Heart right ventricle (tissue), 16 donors: ENCODE data around the gene HSPA1L. TPM values are rescaled to one million over a fixed set of nuclear protein-coding genes. Genes with fewer than 3 reads are reported as not detected.
"Not testable (repeated sequence)": the region's sequence is repeated elsewhere in the genome, so short reads cannot be mapped to it uniquely, and the experiment has no call there.

Source experiments
- ATAC-seq, 8 donors: fragments of 200-7000 bp; cut with Tn5 transposase; one replicate each; pipeline ENCODE4 v1.9.1; 2020; ENCODE audit warnings: mild to moderate bottlenecking in 8 of 8, moderate library complexity in 8 of 8, moderate number of reproducible peaks in 1 of 8
- DNase-seq, 2 donors: peaks; one replicate each; pipeline ENCODE4 v3.0.0-alpha.2; 2020
- H3K27ac ChIP-seq, 10 donors: fragments of 200-600 bp; sonication (generic) in 2 of 10; one replicate each; pipeline versions ENCODE4 v1.5.0 to v1.8.0; 2020 to 2022; ENCODE audit warnings: mild to moderate bottlenecking in 3 of 10
- H3K27me3 ChIP-seq, 7 donors: fragments of 200-600 bp; one replicate each; pipeline ENCODE4 v1.8.0; 2021 to 2022; ENCODE audit warnings: mild to moderate bottlenecking in 2 of 7
- H3K36me3 ChIP-seq, 9 donors: fragments of 200-600 bp; sonication (generic) in 1 of 9; one replicate each; pipeline versions ENCODE4 v1.5.0 to v1.8.0; 2020 to 2022; ENCODE audit warnings: mild to moderate bottlenecking in 2 of 9
- H3K4me1 ChIP-seq, 9 donors: fragments of 200-600 bp; sonication (generic) in 1 of 9; one replicate each; pipeline versions ENCODE4 v1.5.0 to v1.8.0; 2020 to 2022; ENCODE audit warnings: mild to moderate bottlenecking in 4 of 9
- H3K4me3 ChIP-seq, 10 donors: fragments of 200-600 bp; sonication (generic) in 2 of 10; one replicate each; pipeline versions ENCODE4 v1.5.0 to v1.8.0; 2020 to 2022; ENCODE audit warnings: mild to moderate bottlenecking in 7 of 10, moderate library complexity in 2 of 10
- H3K9me3 ChIP-seq, 11 donors: fragments of 200-600 bp in 10 of 11; sonication (generic) in 2 of 11; one replicate each; pipeline versions ENCODE4 v1.5.0 to v1.8.0; 2013 to 2022; ENCODE audit warnings: mild to moderate bottlenecking in 2 of 11, control low read depth in 1 of 11, moderate library complexity in 1 of 11
- CTCF ChIP-seq, 9 donors: fragments of 200-600 bp; sonication (generic) in 2 of 9; IDR thresholded peaks; one replicate each; pipeline versions ENCODE4 v1.5.0 to v1.8.0; 2021 to 2022; ENCODE audit warnings: antibody characterized with exemption in 9 of 9, mild to moderate bottlenecking in 5 of 9, moderate library complexity in 1 of 9
- WGBS, 2 donors: extraction: QIAGEN DNeasy Blood & Tissue Kit; methylation state at CpG; one replicate each; pipeline ENCODE4 v1.1.7; 2013; ENCODE audit warnings: inconsistent platforms in 1 of 2; 5-methylcytosine and 5-hydroxymethylcytosine counted together
- intact Hi-C, 10 donors: fragments of 100-400 bp; cut with DNase I; formaldehyde crosslinking; loops; one replicate each; pipeline versions ENCODE4 v1.11.1 to v1.14.2; 2022
- polyA plus RNA-seq, 2 donors: library from polyadenylated mRNA; stranded (reverse); fragments of 200-250 nt; gene quantifications; one replicate each; pipeline ENCODE4 v1.2.3, GENCODE V29; 2013
- total RNA-seq, 10 donors: library from RNA; stranded (reverse); fragmentation: NEBNext Ultra II Directional in 3 of 10; extraction: Animal tissue kit (Norgen Biotek cat#: 25700) in 3 of 10; gene quantifications; one replicate each; pipeline versions ENCODE4 v1.2.1 to v1.2.4, GENCODE V29; 2021 to 2023
- donor health status: Arrhythmogenic right ventricular cardiomyopathy.
- donor health status: ischemic (EF 13 %, LVEDD 7.1; RV severe dilation, severe dysfunction).
- donor health status: healthy with polysubstance abuse.
- donor health status: DM: no; HTN: yes; CAD: no.
- donor health status: DM: no; HTN: no; CAD: no.
- donor health status: ischemic (EF 25% LVEDD 6.9; RV normal size, moderate dysfunction).
- donor health status: ischemic (EF 25% LVEDD 5.7; RV mildly dilated, moderate dysfunction).
- donor health status: healthy.
- donor health status: DM: yes; HTN: yes; CAD: no.
- donor health status: Ischemic cardiomyopathy.
- donor health status: ischemic (EF 35%, LVEDD 5.7; RV mildly dilated, moderate dysfunction).
- donor health status: nonischemic (EF 11% LVEDD 7.7; RV severe dilation, severe dysfunction).
- donor health status: DM: yes; HTN: yes; CAD: no.
- donor health status: PGD.
- donor health status: ischemic (EF 29% LVEDD 5.4; RV normal size, mild dysfunction).
- donor health status: nonischemic (EF 23%, LVEDD 6.1; RV moderate dilation, normal function).

Gene HSPA1L
- total and polyA plus RNA-seq, 12 donors, result 0.80 to 2.9 (median 1.8) TPM

- intact Hi-C loops, result no loop called here
- WGBS, 2 donors, result 96 to 98% methylated on average over 8 of the region's 8 CpGs
Measured at GRCh38 chr6:31858707-31859106, 43.6 kb upstream of the HSPA1L start.

GRCh38 chr6:31857774-31858173, 42.7 kb upstream of the HSPA1L start:
- DNase-seq, H3K4me3 ChIP-seq, H3K9me3 ChIP-seq, H3K27ac ChIP-seq, ATAC-seq, H3K27me3 ChIP-seq, intact Hi-C loops: not testable (repeated sequence)
- peaks cover 4 to 14% (median 11%) of the 10 kb centered on the region in 9 donors for H3K4me1 ChIP-seq
- H3K36me3 ChIP-seq, result peaks cover 0 to 50% (median 21%) of the 10 kb centered on the region in 9 donors
- 95% methylated on average over 8 of the region's 8 CpGs for WGBS, 2 donors

More at GRCh38 chr6:31858707-31859106, 43.6 kb upstream of the HSPA1L start:
- TF ChIP-seq CTCF (IDR thresholded peaks at IDR 0.05), result no peak
- H3K9me3 ChIP-seq, result no peaks in the 10 kb centered on the region
- H3K27me3 ChIP-seq, result no peaks in the 10 kb centered on the region
- peaks cover 8 to 21% (median 12%) of the 10 kb centered on the region in 9 donors for H3K4me1 ChIP-seq
- H3K4me3 ChIP-seq, result no peak overlapping the region
- H3K36me3 ChIP-seq, result peaks cover 0 to 50% (median 21%) of the 10 kb centered on the region in 9 donors
- ATAC-seq (no peak), DNase-seq (no peak)
- no peak overlapping the region for H3K27ac ChIP-seq

GRCh38 chr6:31851980-31852718, 37.1 kb upstream of the HSPA1L start:
- H3K27me3 ChIP-seq, H3K27ac ChIP-seq, DNase-seq, H3K4me1 ChIP-seq, intact Hi-C loops, H3K36me3 ChIP-seq, H3K4me3 ChIP-seq, H3K9me3 ChIP-seq: not testable (repeated sequence)
- 88 to 89% methylated on average over 35 of the region's 35 CpGs for WGBS, 2 donors
- peak in 1 of 8 donors; percentile 14 for ATAC-seq

GRCh38 chr6:31851485-31851832, 36.4 kb upstream of the HSPA1L start:
- H3K4me3 ChIP-seq, result no peak overlapping the region
- WGBS, 2 donors, result 78 to 84% methylated on average over 2 of the region's 2 CpGs
- no peak overlapping the region for H3K27ac ChIP-seq
- no peaks in the 10 kb centered on the region for H3K27me3 ChIP-seq
- no peaks in the 10 kb centered on the region for H3K4me1 ChIP-seq
- peaks cover 0 to under 1% (median 0%) of the 10 kb centered on the region in 9 donors for H3K36me3 ChIP-seq
- no peak for DNase-seq
- no peak for ATAC-seq
- intact Hi-C loops, result no loop called here
- no peaks in the 10 kb centered on the region for H3K9me3 ChIP-seq
- TF ChIP-seq CTCF (IDR thresholded peaks at IDR 0.05), result no peak

- Histone ChIP-seq H3K9me3 (no peaks in the 10 kb centered on the region), H3K4me1 (no peaks in the 10 kb centered on the region), H3K36me3 (no peaks in the 10 kb centered on the region), H3K4me3 (no peak overlapping the region), H3K27ac (no peak overlapping the region), H3K27me3 (no peaks in the 10 kb centered on the region)
- TF ChIP-seq CTCF (IDR thresholded peaks at IDR 0.05), result no peak
- no peak for DNase-seq
- intact Hi-C loops, result no loop called here
- no peak for ATAC-seq
- WGBS, 2 donors, result 92 to 100% methylated on average over 2 of the region's 2 CpGs
Measured at GRCh38 chr6:31850765-31851484, 35.8 kb upstream of the HSPA1L start.
